Heart left ventricle (tissue), 16 donors: ENCODE results near the gene FOXJ1. TPM values are rescaled to one million over a fixed set of nuclear protein-coding genes. Genes with fewer than 3 reads are reported as not detected.

Source experiments
- ATAC-seq, 4 donors: fragments of 200-7000 bp; cut with Tn5 transposase; one replicate each; pipeline ENCODE4 v1.9.1; 2020 to 2022; ENCODE audit warnings: moderate library complexity in 4 of 4, mild to moderate bottlenecking in 3 of 4, moderate number of reproducible peaks in 1 of 4
- DNase-seq, 5 donors: peaks; one replicate each; pipeline ENCODE4 v3.0.0-alpha.2; 2020
- H3K27ac ChIP-seq, 12 donors: fragments of 200-600 bp; sonication (generic) in 4 of 12; one replicate each; pipeline versions ENCODE4 v1.5.0 to v1.8.0; 2016 to 2022; ENCODE audit warnings: mild to moderate bottlenecking in 2 of 12
- H3K27me3 ChIP-seq, 9 donors: fragments of 200-600 bp; sonication (generic) in 2 of 9; one replicate each; pipeline versions ENCODE4 v1.5.1 to v1.8.0; 2016 to 2022; ENCODE audit warnings: mild to moderate bottlenecking in 3 of 9
- H3K36me3 ChIP-seq, 9 donors: fragments of 200-600 bp; sonication (generic) in 2 of 9; one replicate each; pipeline versions ENCODE4 v1.5.0 to v1.8.0; 2018 to 2022; ENCODE audit warnings: mild to moderate bottlenecking in 2 of 9
- H3K4me1 ChIP-seq, 12 donors: fragments of 200-600 bp; sonication (generic) in 4 of 12; one replicate each; pipeline versions ENCODE4 v1.5.0 to v1.8.0; 2016 to 2022; ENCODE audit warnings: mild to moderate bottlenecking in 3 of 12
- H3K4me3 ChIP-seq, 12 donors: fragments of 200-600 bp; sonication (generic) in 4 of 12; one replicate each; pipeline versions ENCODE4 v1.5.0 to v1.8.0; 2017 to 2022; ENCODE audit warnings: mild to moderate bottlenecking in 9 of 12, moderate library complexity in 4 of 12
- H3K9me3 ChIP-seq, 12 donors: fragments of 200-600 bp; sonication (generic) in 4 of 12; one replicate each; pipeline versions ENCODE4 v1.5.0 to v1.8.0; 2016 to 2022; ENCODE audit warnings: mild to moderate bottlenecking in 1 of 12
- POLR2A ChIP-seq, 2 donors: fragments of 450-650 bp; IDR thresholded peaks; one replicate each; pipeline ENCODE4 v1.6.1; 2017; ENCODE audit warnings: antibody characterized with exemption in 2 of 2, mild to moderate bottlenecking in 2 of 2, moderate library complexity in 2 of 2
- WGBS, 4 donors: extraction: QIAGEN DNeasy Blood & Tissue Kit in 2 of 4; methylation state at CpG; one replicate each; pipeline versions ENCODE4 v1.1.5 to v1.1.7; 2013 to 2018; 5-methylcytosine and 5-hydroxymethylcytosine counted together
- intact Hi-C, 10 donors: fragments of 100-400 bp; cut with DNase I; formaldehyde crosslinking; loops; one replicate each; pipeline versions ENCODE4 v1.11.1 to v1.14.2; 2022
- polyA plus RNA-seq, 2 donors: library from polyadenylated mRNA; stranded (reverse); fragments of 200-250 nt; gene quantifications; one replicate each; pipeline ENCODE4 v1.2.3, GENCODE V29; 2013
- total RNA-seq, 9 donors: library from RNA; depleted of rRNA in 2 of 9; stranded (reverse); fragments of >200 nt in 2 of 9; fragmentation: NEBNext Ultra II Directional in 3 of 9; extraction: Animal tissue kit (Norgen Biotek cat#: 25700) in 3 of 9; gene quantifications; one replicate each; pipeline versions ENCODE4 v1.1.0 to v1.2.4, GENCODE V29; 2016 to 2023
- TF ChIP-seq, protein P1 (sequence below), 12 donors: fragments of 200-600 bp; sonication (generic) in 4 of 12; IDR thresholded peaks; one replicate each; pipeline versions ENCODE4 v1.5.0 to v1.8.0; 2018 to 2022; ENCODE audit warnings: antibody characterized with exemption in 12 of 12, mild to moderate bottlenecking in 5 of 12
- donor health status: ischemic (EF 13 %, LVEDD 7.1; RV severe dilation, severe dysfunction).
- donor health status: healthy with polysubstance abuse.
- donor health status: DM: no; HTN: yes; CAD: no.
- donor health status: DM: no; HTN: no; CAD: no.
- donor health status: ischemic (EF 25% LVEDD 6.9; RV normal size, moderate dysfunction).
- donor health status: ischemic (EF 25% LVEDD 5.7; RV mildly dilated, moderate dysfunction).
- donor health status: healthy.
- donor health status: DM: yes; HTN: yes; CAD: no.
- donor health status: ischemic (EF 35%, LVEDD 5.7; RV mildly dilated, moderate dysfunction).
- donor health status: nonischemic (EF 11% LVEDD 7.7; RV severe dilation, severe dysfunction).
- donor health status: DM: yes; HTN: yes; CAD: no.
- donor health status: PGD.
- donor health status: ischemic (EF 29% LVEDD 5.4; RV normal size, mild dysfunction).
- donor health status: nonischemic (EF 23%, LVEDD 6.1; RV moderate dilation, normal function).

Gene FOXJ1
- total and polyA plus RNA-seq, 11 donors: not detected

GRCh38 chr17:76090517-76091129, 50.4 kb downstream of the FOXJ1 start:
- no peak overlapping the region for H3K27ac ChIP-seq
- peaks cover 0 to 7% (median 0%) of the 10 kb centered on the region in 12 donors for H3K4me1 ChIP-seq
- no peaks in the 10 kb centered on the region for H3K9me3 ChIP-seq
- 92 to 96% (median 94%) methylated on average over 9 to 17 of the region's 17 CpGs for WGBS, 4 donors
- TF ChIP-seq, protein P1, sequence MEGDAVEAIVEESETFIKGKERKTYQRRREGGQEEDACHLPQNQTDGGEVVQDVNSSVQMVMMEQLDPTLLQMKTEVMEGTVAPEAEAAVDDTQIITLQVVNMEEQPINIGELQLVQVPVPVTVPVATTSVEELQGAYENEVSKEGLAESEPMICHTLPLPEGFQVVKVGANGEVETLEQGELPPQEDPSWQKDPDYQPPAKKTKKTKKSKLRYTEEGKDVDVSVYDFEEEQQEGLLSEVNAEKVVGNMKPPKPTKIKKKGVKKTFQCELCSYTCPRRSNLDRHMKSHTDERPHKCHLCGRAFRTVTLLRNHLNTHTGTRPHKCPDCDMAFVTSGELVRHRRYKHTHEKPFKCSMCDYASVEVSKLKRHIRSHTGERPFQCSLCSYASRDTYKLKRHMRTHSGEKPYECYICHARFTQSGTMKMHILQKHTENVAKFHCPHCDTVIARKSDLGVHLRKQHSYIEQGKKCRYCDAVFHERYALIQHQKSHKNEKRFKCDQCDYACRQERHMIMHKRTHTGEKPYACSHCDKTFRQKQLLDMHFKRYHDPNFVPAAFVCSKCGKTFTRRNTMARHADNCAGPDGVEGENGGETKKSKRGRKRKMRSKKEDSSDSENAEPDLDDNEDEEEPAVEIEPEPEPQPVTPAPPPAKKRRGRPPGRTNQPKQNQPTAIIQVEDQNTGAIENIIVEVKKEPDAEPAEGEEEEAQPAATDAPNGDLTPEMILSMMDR (IDR thresholded peaks at IDR 0.05): no peak
- TF ChIP-seq POLR2A (IDR thresholded peaks at IDR 0.05): no peak
- intact Hi-C loops: loop anchor here in 1 of 10 donors (2.0 kb wide), 1 partner anchor 16 kb away; the partner anchor contains the start of gene GALR2
- no peaks in the 10 kb centered on the region for H3K27me3 ChIP-seq
- peaks cover 0 to 100% (median 90%) of the 10 kb centered on the region in 9 donors for H3K36me3 ChIP-seq
- no peak overlapping the region for H3K4me3 ChIP-seq
- DNase-seq (no peak), ATAC-seq (no peak)

GRCh38 chr17:76089680-76090516, 51.1 kb downstream of the FOXJ1 start:
- no peaks in the 10 kb centered on the region for H3K9me3 ChIP-seq
- no peaks in the 10 kb centered on the region for H3K27me3 ChIP-seq
- H3K36me3 ChIP-seq: peaks cover 0 to 100% (median 90%) of the 10 kb centered on the region in 9 donors
- intact Hi-C loops: loop anchor here in 1 of 10 donors (2.0 kb wide), 1 partner anchor 15 kb away; the partner anchor contains the start of gene GALR2
- H3K27ac ChIP-seq: no peak overlapping the region
- ATAC-seq: peak in 3 of 4 donors; percentile 25 to 49 (median 29)
- no peak for TF ChIP-seq POLR2A (IDR thresholded peaks at IDR 0.05)
- TF ChIP-seq, protein P1 (IDR thresholded peaks at IDR 0.05): no peak
- 85 to 97% (median 87%) methylated on average over 25 to 32 of the region's 32 CpGs for WGBS, 4 donors
- H3K4me3 ChIP-seq: no peak overlapping the region
- peak in 1 of 5 donors; percentile 55 for DNase-seq
- peaks cover 0 to 7% (median 0%) of the 10 kb centered on the region in 12 donors for H3K4me1 ChIP-seq

GRCh38 chr17:76088868-76089576, 52.0 kb downstream of the FOXJ1 start:
- DNase-seq (no peak), ATAC-seq (no peak)
- intact Hi-C loops: no loop called here

More at GRCh38 chr17:76088868-76089576, 52.0 kb downstream of the FOXJ1 start:
- 91 to 96% (median 94%) methylated on average over 14 to 25 of the region's 25 CpGs for WGBS, 4 donors
- Histone ChIP-seq H3K36me3 (peaks cover 0 to 100% (median 90%) of the 10 kb centered on the region in 9 donors), H3K4me1 (peaks cover 0 to 7% (median 0%) of the 10 kb centered on the region in 12 donors), H3K4me3 (no peak overlapping the region), H3K27ac (no peak overlapping the region), H3K9me3 (no peaks in the 10 kb centered on the region), H3K27me3 (no peaks in the 10 kb centered on the region)
- TF ChIP-seq, protein P1 (IDR thresholded peaks at IDR 0.05): no peak
- no peak for TF ChIP-seq POLR2A (IDR thresholded peaks at IDR 0.05)
